Adrenal gland (tissue), 5 donors: ENCODE measurements around the gene NYNRIN.

Experiments used
- CTCF ChIP-seq, 6 experiments: fragments of 450-650 bp in 4 of 6; fragments of 200-600 bp in 2 of 6; sonication (generic) in 1 of 6; IDR thresholded peaks; 1 replicate in 5 of 6; 2 replicates in 1 of 6; pipeline versions ENCODE4 v1.5.1 to v1.8.0; 2016 to 2021; ENCODE audit warnings: antibody characterized with exemption in 6 of 6, mild to moderate bottlenecking in 2 of 6, moderate library complexity in 1 of 6
- POLR2A ChIP-seq, 2 donors: fragments of 450-650 bp; IDR thresholded peaks; one replicate each; pipeline ENCODE4 v1.6.1; 2017; ENCODE audit warnings: antibody characterized with exemption in 2 of 2, mild to moderate bottlenecking in 2 of 2, moderate library complexity in 1 of 2
- donor health status: DM: no; HTN: no; CAD: no.

- no peak for TF ChIP-seq CTCF (IDR thresholded peaks at IDR 0.05)
- no peak for TF ChIP-seq POLR2A (IDR thresholded peaks at IDR 0.05)
Measured at GRCh38 chr14:24369463-24369862, 29.3 kb upstream of the NYNRIN start.
